ENCODE results near the gene PRG2. TPM values are rescaled to one million over a fixed set of nuclear protein-coding genes. Genes with fewer than 3 reads are reported as not detected.

The PRG2 gene
- total and polyA plus RNA-seq, 9 of the 15 experiments (the other 6 are each of a cell fraction or from before 2014, with no cell fraction given), result 1.8 to 78.0 (median 26.6) TPM

DNA sequence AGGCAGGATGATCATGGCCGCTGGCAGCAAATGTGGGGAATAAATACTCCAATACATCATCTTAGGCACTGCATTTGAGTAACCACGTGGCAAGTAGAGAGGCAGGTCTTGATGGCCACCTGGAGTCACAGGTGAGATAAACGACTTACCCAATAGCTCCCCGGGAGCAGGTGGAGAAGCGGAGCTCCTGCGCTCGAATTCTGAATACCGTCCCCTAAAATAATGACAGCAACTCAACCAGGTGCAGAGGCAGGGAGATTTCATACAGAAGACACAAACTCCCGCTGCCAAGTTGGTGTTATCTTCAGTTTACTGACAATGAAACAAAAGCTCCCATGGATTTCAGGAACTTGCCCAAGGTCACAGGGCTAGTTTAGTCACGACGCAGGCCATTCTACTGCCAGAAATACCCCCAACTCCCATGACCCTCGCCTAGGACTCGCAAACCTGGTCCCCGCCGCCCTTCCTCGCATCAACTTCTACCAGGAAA lies 36.0 kb upstream of the PRG2 start (continued):
- no peak for TF ChIP-seq ZNF41 (CRISPR knock-in tag; conservative IDR thresholded peaks at IDR 0.05)
- TF ChIP-seq PTRF (tag; IDR thresholded peaks at IDR 0.05), result no peak
- no peak for TF ChIP-seq KDM2B (CRISPR knock-in tag; IDR thresholded peaks at IDR 0.05)
- TF ChIP-seq GMEB1 (CRISPR knock-in tag; IDR thresholded peaks at IDR 0.05), result no peak
- no peak for TF ChIP-seq RHOXF2B (CRISPR knock-in tag; conservative IDR thresholded peaks at IDR 0.05)
- no peak for TF ChIP-seq HMGXB4 (CRISPR knock-in tag; IDR thresholded peaks at IDR 0.05)
- no peak for TF ChIP-seq NFE2L1 (tag; IDR thresholded peaks at IDR 0.05; ENCODE audit: borderline replicate concordance, low read depth)
- no peak; the same call in 1 of the 2 replicates for TF ChIP-seq DPF2 (IDR thresholded peaks at IDR 0.05)
- TF ChIP-seq MAX (CRISPR knock-in tag; IDR thresholded peaks at IDR 0.05), result peak; percentile 14
- TF ChIP-seq, protein P1, sequence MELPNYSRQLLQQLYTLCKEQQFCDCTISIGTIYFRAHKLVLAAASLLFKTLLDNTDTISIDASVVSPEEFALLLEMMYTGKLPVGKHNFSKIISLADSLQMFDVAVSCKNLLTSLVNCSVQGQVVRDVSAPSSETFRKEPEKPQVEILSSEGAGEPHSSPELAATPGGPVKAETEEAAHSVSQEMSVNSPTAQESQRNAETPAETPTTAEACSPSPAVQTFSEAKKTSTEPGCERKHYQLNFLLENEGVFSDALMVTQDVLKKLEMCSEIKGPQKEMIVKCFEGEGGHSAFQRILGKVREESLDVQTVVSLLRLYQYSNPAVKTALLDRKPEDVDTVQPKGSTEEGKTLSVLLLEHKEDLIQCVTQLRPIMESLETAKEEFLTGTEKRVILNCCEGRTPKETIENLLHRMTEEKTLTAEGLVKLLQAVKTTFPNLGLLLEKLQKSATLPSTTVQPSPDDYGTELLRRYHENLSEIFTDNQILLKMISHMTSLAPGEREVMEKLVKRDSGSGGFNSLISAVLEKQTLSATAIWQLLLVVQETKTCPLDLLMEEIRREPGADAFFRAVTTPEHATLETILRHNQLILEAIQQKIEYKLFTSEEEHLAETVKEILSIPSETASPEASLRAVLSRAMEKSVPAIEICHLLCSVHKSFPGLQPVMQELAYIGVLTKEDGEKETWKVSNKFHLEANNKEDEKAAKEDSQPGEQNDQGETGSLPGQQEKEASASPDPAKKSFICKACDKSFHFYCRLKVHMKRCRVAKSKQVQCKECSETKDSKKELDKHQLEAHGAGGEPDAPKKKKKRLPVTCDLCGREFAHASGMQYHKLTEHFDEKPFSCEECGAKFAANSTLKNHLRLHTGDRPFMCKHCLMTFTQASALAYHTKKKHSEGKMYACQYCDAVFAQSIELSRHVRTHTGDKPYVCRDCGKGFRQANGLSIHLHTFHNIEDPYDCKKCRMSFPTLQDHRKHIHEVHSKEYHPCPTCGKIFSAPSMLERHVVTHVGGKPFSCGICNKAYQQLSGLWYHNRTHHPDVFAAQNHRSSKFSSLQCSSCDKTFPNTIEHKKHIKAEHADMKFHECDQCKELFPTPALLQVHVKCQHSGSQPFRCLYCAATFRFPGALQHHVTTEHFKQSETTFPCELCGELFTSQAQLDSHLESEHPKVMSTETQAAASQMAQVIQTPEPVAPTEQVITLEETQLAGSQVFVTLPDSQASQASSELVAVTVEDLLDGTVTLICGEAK (IDR thresholded peaks at IDR 0.05), result no peak
- TF ChIP-seq, protein P1 (CRISPR knock-in tag; IDR thresholded peaks at IDR 0.05), result no peak
- TF ChIP-seq NR1H2 (CRISPR knock-in tag; IDR thresholded peaks at IDR 0.05), result no peak
- TF ChIP-seq ZBTB7A (IDR thresholded peaks at IDR 0.05; ENCODE audit: borderline replicate concordance, control insufficient read depth, low read depth, low read length), result no peak
- TF ChIP-seq ZNF551 (CRISPR knock-in tag; IDR thresholded peaks at IDR 0.05), result no peak
- TF ChIP-seq ELF1 (tag; IDR thresholded peaks at IDR 0.05), result no peak

All from K562 (cell line).